ENCODE results near the gene TET3.
A peak's percentile ranks its signal among the peaks of the same experiment; 100 is the strongest.

TET3 gene

GRCh38 chr2:73984922-73985307, 205 bp downstream of the TET3 start:
- Histone ChIP-seq H3K4me1 (ENCODE audit: insufficient read depth, poor library complexity, severe bottlenecking) (peaks cover 52% of the 10 kb centered on the region), H3K27ac (ENCODE audit: poor library complexity, severe bottlenecking) (peak overlapping the region; percentile 98), H3K9me3 (ENCODE audit: severe bottlenecking) (peaks cover 1% of the 10 kb centered on the region), H3K36me3 (ENCODE audit: low read depth) (peaks cover 18% of the 10 kb centered on the region), H3K27me3 (ENCODE audit: insufficient read depth, poor library complexity, severe bottlenecking) (no peaks in the 10 kb centered on the region), H3K4me3 (ENCODE audit: severe bottlenecking) (peak overlapping the region; percentile 58)
- ATAC-seq (ENCODE audit: low read depth) = no peak
- DNase-seq (ENCODE audit: low spot score) = no peak
- TF ChIP-seq CTCF (IDR thresholded peaks at IDR 0.05; ENCODE audit: poor library complexity, severe bottlenecking) = no peak

GRCh38 chr2:73985308-73986084, 786 bp downstream of the TET3 start:
- Histone ChIP-seq H3K36me3 (ENCODE audit: low read depth) (peaks cover 23% of the 10 kb centered on the region), H3K27me3 (ENCODE audit: insufficient read depth, poor library complexity, severe bottlenecking) (no peaks in the 10 kb centered on the region), H3K9me3 (ENCODE audit: severe bottlenecking) (no peaks in the 10 kb centered on the region), H3K27ac (ENCODE audit: poor library complexity, severe bottlenecking) (peak overlapping the region; percentile 98), H3K4me1 (ENCODE audit: insufficient read depth, poor library complexity, severe bottlenecking) (peaks cover 51% of the 10 kb centered on the region), H3K4me3 (ENCODE audit: severe bottlenecking) (peak overlapping the region; percentile 39)
- ATAC-seq (ENCODE audit: low read depth) (no peak), DNase-seq (ENCODE audit: low spot score) (no peak)
- no peak for TF ChIP-seq CTCF (IDR thresholded peaks at IDR 0.05; ENCODE audit: poor library complexity, severe bottlenecking)

- Histone ChIP-seq H3K27ac (ENCODE audit: poor library complexity, severe bottlenecking) (peak overlapping the region; percentile 98), H3K9me3 (ENCODE audit: severe bottlenecking) (no peaks in the 10 kb centered on the region), H3K27me3 (ENCODE audit: insufficient read depth, poor library complexity, severe bottlenecking) (no peaks in the 10 kb centered on the region), H3K4me3 (ENCODE audit: severe bottlenecking) (peak overlapping the region; percentile 39), H3K4me1 (ENCODE audit: insufficient read depth, poor library complexity, severe bottlenecking) (peaks cover 46% of the 10 kb centered on the region), H3K36me3 (ENCODE audit: low read depth) (peaks cover 29% of the 10 kb centered on the region)
- no peak for TF ChIP-seq CTCF (IDR thresholded peaks at IDR 0.05; ENCODE audit: poor library complexity, severe bottlenecking)
- ATAC-seq (ENCODE audit: low read depth) (no peak), DNase-seq (ENCODE audit: low spot score) (no peak)
Measured at GRCh38 chr2:73986085-73986681, 1.5 kb downstream of the TET3 start.

GRCh38 chr2:73987109-73987947, 2.6 kb downstream of the TET3 start:
- peak; percentile 43 for TF ChIP-seq CTCF (IDR thresholded peaks at IDR 0.05; ENCODE audit: poor library complexity, severe bottlenecking)
- ATAC-seq (ENCODE audit: low read depth) (peak; percentile 50), DNase-seq (ENCODE audit: low spot score) (no peak)
- H3K27ac ChIP-seq (ENCODE audit: poor library complexity, severe bottlenecking) = no peak overlapping the region
- peaks cover 43% of the 10 kb centered on the region for H3K4me1 ChIP-seq (ENCODE audit: insufficient read depth, poor library complexity, severe bottlenecking)
- peak overlapping the region; percentile 12 for H3K4me3 ChIP-seq (ENCODE audit: severe bottlenecking)
- H3K36me3 ChIP-seq (ENCODE audit: low read depth) = peaks cover 30% of the 10 kb centered on the region
- no peaks in the 10 kb centered on the region for H3K27me3 ChIP-seq (ENCODE audit: insufficient read depth, poor library complexity, severe bottlenecking)
- H3K9me3 ChIP-seq (ENCODE audit: severe bottlenecking) = no peaks in the 10 kb centered on the region

Data from RWPE2 (cell line).